ENCODE results near the gene RPS6KB2.
"Not testable (repeated sequence)": the region's sequence is repeated elsewhere in the genome, so short reads cannot be mapped to it uniquely, and the experiment has no call there.

RPS6KB2 gene

DNA sequence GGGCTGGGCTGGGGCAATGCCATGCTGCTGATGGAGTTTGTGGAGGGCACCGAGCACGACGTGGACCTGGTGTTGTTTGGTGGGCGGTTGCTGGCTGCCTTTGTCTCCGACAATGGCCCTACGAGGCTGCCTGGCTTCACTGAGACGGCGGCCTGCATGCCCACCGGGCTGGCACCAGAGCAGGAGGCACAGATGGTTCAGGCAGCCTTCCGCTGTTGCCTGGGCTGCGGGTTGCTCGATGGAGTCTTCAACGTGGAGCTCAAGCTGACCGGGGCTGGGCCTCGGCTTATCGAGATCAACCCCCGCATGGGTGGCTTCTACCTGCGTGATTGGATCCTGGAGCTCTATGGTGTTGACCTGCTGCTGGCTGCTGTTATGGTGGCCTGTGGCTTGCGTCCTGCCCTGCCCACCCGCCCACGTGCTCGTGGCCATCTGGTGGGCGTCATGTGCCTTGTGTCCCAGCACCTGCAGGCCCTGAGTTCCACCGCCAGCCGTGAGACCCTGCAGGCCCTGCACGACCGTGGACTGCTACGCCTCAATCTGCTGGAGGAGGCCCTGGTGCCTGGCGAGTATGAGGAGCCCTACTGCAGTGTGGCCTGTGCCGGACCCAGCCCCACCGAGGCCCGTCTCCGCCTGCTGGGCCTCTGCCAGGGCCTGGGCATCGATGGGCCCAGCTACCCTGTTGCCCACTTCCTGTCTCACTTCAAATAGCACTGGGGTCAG is 4.2 kb upstream of the RPS6KB2 start:
- H3K4me3 ChIP-seq (ENCODE audit: low read length), result no peak overlapping the region
- DNase-seq (ENCODE audit: low read depth), result no peak
- no peak for TF ChIP-seq CTCF (conservative IDR thresholded peaks at IDR 0.05; ENCODE audit: low read length)

DNA sequence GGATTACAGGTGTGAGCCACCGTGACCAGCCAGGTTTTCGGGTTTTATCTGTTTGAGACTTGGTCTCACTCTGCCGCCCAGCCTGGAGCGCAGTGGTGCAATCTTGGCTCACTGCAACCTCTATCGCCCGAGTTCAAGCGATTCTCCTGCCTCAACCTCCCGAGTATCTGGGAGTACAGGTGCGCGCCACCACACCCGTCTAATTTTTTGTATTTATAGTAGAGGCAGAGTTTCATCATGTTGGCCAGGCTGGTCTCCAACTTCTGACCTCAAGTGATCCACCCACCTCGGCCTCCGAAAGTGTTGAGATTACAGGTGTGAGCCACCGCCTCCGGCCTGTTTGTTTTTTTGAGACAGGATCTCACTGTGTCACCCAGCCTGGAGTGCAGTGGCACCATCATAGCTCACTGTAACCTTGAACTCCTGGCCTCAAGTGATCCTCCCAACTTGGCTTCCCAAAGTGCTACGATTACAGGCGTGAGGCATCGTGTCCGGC is 882 bp upstream of the RPS6KB2 start:
- H3K4me3 ChIP-seq (ENCODE audit: low read length), result peak overlapping the region; percentile 98
- DNase-seq (ENCODE audit: low read depth), result not testable (repeated sequence)

DNA sequence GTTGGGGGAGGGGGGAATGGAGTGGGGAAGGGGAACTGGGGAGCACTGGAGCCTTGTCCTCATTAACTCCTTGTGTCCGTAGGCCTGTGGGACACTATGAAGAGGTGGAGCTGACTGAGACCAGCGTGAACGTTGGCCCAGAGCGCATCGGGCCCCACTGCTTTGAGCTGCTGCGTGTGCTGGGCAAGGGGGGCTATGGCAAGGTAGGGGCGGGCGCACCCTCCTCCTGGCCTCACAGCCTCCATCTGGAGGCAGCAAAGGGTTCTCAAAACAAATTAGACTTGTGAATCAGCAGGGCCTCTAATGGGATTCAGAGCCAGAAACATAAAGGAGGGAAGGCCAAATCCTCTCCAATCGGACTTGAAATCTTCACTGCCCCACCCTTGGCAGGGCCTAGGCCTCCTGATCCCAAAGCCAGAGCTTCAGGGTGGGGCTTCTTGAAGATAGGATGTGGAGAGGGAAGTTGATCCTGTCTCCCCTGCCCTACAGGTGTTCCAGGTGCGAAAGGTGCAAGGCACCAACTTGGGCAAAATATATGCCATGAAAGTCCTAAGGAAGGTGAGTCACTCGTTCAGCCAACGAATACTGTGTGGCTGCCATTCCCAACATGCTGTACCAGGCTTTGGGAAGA is 859 bp downstream of the RPS6KB2 start:
- no peak for TF ChIP-seq CTCF (conservative IDR thresholded peaks at IDR 0.05; ENCODE audit: low read length)
- no peak for DNase-seq (ENCODE audit: low read depth)
- peak overlapping the region; percentile 98 for H3K4me3 ChIP-seq (ENCODE audit: low read length)

DNA sequence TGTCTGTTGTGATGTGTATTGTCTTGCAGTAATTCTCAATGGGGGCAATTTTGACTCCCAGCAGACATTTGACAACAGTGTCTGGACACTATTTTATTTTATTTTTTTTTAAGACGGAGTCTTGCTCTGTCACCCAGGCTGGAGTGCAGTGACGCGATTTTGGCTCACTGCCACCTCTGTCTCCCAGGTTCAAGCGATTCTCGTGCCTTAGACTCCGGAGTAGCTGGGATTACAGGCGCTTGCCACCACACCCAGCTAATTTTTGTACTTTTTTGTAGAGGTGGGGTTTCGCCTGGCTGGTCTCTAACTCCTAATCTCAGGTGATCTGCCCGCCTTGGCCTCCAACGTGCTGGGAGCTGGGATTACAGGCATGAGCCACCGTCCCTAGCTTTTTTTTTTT is 1.4 kb downstream of the RPS6KB2 start:
- DNase-seq (ENCODE audit: low read depth), result no peak
- no peak for TF ChIP-seq CTCF (conservative IDR thresholded peaks at IDR 0.05; ENCODE audit: low read length)
- H3K4me3 ChIP-seq (ENCODE audit: low read length), result no peak overlapping the region

- H3K4me3 ChIP-seq (ENCODE audit: low read length), result no peak overlapping the region
- no peak for TF ChIP-seq CTCF (conservative IDR thresholded peaks at IDR 0.05; ENCODE audit: low read length)
- DNase-seq (ENCODE audit: low read depth), result no peak
These were observed 3.3 kb downstream of the RPS6KB2 start for GRCh38 chr11:67431346-67432249.

GRCh38 chr11:67432655-67433349 is 4.5 kb downstream of the RPS6KB2 start:
- no peak for DNase-seq (ENCODE audit: low read depth)
- no peak for TF ChIP-seq CTCF (conservative IDR thresholded peaks at IDR 0.05; ENCODE audit: low read length)
- H3K4me3 ChIP-seq (ENCODE audit: low read length), result no peak overlapping the region
